SK-N-SH treated with all-trans-retinoic acid at 6 μM for 48 hours (cell line): ENCODE measurements around the gene DEGS2.

Experiments used
- ARNTL ChIP-seq: fragments of 450-650 bp; formaldehyde crosslinking; IDR thresholded peaks from 2 replicates; pipeline ENCODE4 v1.5.0; 2020; ENCODE audit warnings: low read depth, mild to moderate bottlenecking, moderate library complexity, borderline replicate concordance
- CREB5 ChIP-seq: fragments of 250-450 bp; sonication (Bioruptor Pico); IDR thresholded peaks from 2 replicates; pipeline ENCODE4 v1.5.1; 2020; ENCODE audit warnings: low read depth, mild to moderate bottlenecking, moderate library complexity
- CSDC2 ChIP-seq: fragments of 250-450 bp; sonication (Bioruptor Pico); IDR thresholded peaks from 2 replicates; pipeline ENCODE4 v1.5.0; 2020; ENCODE audit warnings: mild to moderate bottlenecking, moderate library complexity
- GLIS3 ChIP-seq: fragments of 250-450 bp; sonication (Bioruptor Pico); IDR thresholded peaks from 2 replicates; pipeline ENCODE4 v1.5.0; 2020; ENCODE audit warnings: mild to moderate bottlenecking, moderate library complexity
- TCF4 ChIP-seq: fragments of 250-450 bp; sonication (Bioruptor Pico); IDR thresholded peaks from 2 replicates; pipeline ENCODE4 v1.8.0; 2021; ENCODE audit warnings: mild to moderate bottlenecking, moderate library complexity, borderline replicate concordance
- TOX ChIP-seq: fragments of 250-450 bp; sonication (Bioruptor Pico); IDR thresholded peaks from 2 replicates; pipeline ENCODE4 v1.8.0; 2021; ENCODE audit warnings: mild to moderate bottlenecking, moderate library complexity, borderline replicate concordance
- ZC3H10 ChIP-seq: fragments of 250-450 bp; sonication (Bioruptor Pico); IDR thresholded peaks from 2 replicates; pipeline ENCODE4 v1.5.1; 2021; ENCODE audit warnings: mild to moderate bottlenecking, moderate library complexity
- ZFP3 ChIP-seq: fragments of 250-450 bp; sonication (Bioruptor Pico); IDR thresholded peaks from 2 replicates; pipeline ENCODE4 v1.5.0; 2020; ENCODE audit warnings: mild to moderate bottlenecking, moderate library complexity
- ZFP30 ChIP-seq: fragments of 450-650 bp; formaldehyde crosslinking; IDR thresholded peaks from 2 replicates; pipeline ENCODE4 v1.5.0; 2022; ENCODE audit warnings: mild to moderate bottlenecking, moderate library complexity
- ZNF70 ChIP-seq: fragments of 450-650 bp; formaldehyde crosslinking; IDR thresholded peaks from 2 replicates; pipeline ENCODE4 v1.5.0; 2020; ENCODE audit warnings: mild to moderate bottlenecking, moderate library complexity
- ZNF8 ChIP-seq: fragments of 450-650 bp; formaldehyde crosslinking; IDR thresholded peaks from 2 replicates; pipeline ENCODE4 v1.5.0; 2020; ENCODE audit warnings: mild to moderate bottlenecking, moderate library complexity

- TF ChIP-seq ARNTL (CRISPR knock-in tag) (no peak), CSDC2 (CRISPR knock-in tag) (no peak), ZNF70 (no peak), ZFP3 (CRISPR knock-in tag) (peak; percentile 84), TOX (CRISPR knock-in tag) (no peak), ZFP30 (CRISPR knock-in tag) (no peak), ZNF8 (no peak), TCF4 (no peak), ZC3H10 (CRISPR knock-in tag) (no peak), CREB5 (CRISPR knock-in tag) (no peak), GLIS3 (CRISPR knock-in tag) (no peak)
Observed at GRCh38 chr14:100199240-100199860, 39.9 kb upstream of the DEGS2 start.
